WTC11 (cell line): ENCODE results near the gene GIPC2. TPM values are rescaled to one million over a fixed set of nuclear protein-coding genes. Genes with fewer than 3 reads are reported as not detected.

Experiments
- ATAC-seq: fragments of 200-7000 bp; cut with Tn5 transposase; 2 replicates; pipeline ENCODE4 v1.10.0; 2021; ENCODE audit warnings: mild to moderate bottlenecking, moderate library complexity
- CTCF ChIA-PET: fragments of 300-600 bp; sonication (Branson Sonifier 250); formaldehyde crosslinking; loops from one replicate; lab custom pipeline; 2021; ENCODE audit warnings: antibody characterized with exemption; lab: Charles Lee
- POLR2A ChIA-PET: fragments of 350-600 bp; sonication (Branson Sonifier 250); formaldehyde crosslinking; loops from one replicate; lab custom pipeline; 2021; ENCODE audit warnings: antibody characterized with exemption; lab: Charles Lee
- DNase-seq: peaks from one replicate; pipeline ENCODE4 v3.0.0; 2021; ENCODE audit warnings: low spot score
- H3K27ac Mint-ChIP-seq: 2 replicates; pipeline ENCODE4 v1.8.0; 2021; ENCODE audit warnings: mixed read lengths
- H3K27me3 Mint-ChIP-seq: 2 replicates; pipeline ENCODE4 v1.8.0; 2021; ENCODE audit warnings: low read depth, mild to moderate bottlenecking, moderate library complexity, mixed read lengths
- H3K36me3 Mint-ChIP-seq: 2 replicates; pipeline ENCODE4 v1.8.0; 2021; ENCODE audit warnings: mixed read lengths
- H3K4me1 Mint-ChIP-seq: 2 replicates; pipeline ENCODE4 v1.8.0; 2022; ENCODE audit warnings: mixed read lengths
- H3K4me3 Mint-ChIP-seq: 2 replicates; pipeline ENCODE4 v1.8.0; 2021; ENCODE audit warnings: mild to moderate bottlenecking, moderate library complexity, mixed read lengths
- H3K9me3 Mint-ChIP-seq: 2 replicates; pipeline ENCODE4 v1.8.0; 2021; ENCODE audit warnings: mixed read lengths
- CBFB ChIP-seq: sonication (generic); formaldehyde crosslinking; IDR thresholded peaks from 2 replicates; pipeline ENCODE4 v1.8.1; 2022; ENCODE audit warnings: mild to moderate bottlenecking, low read depth, missing genetic modification reagents
- FOXK1 ChIP-seq: sonication (generic); formaldehyde crosslinking; IDR thresholded peaks from 2 replicates; pipeline ENCODE4 v1.8.0; 2022; ENCODE audit warnings: mild to moderate bottlenecking, moderate library complexity, missing genetic modification reagents
- GTF2I ChIP-seq: fragments of 250-450 bp; sonication (Bioruptor Pico); conservative IDR thresholded peaks from 2 replicates; pipeline ENCODE4 v1.4.0; 2021; ENCODE audit warnings: mild to moderate bottlenecking
- HMGA2 ChIP-seq: fragments of 250-450 bp; sonication (Bioruptor Pico); IDR thresholded peaks from 2 replicates; pipeline ENCODE4 v1.4.0; 2021; ENCODE audit warnings: mild to moderate bottlenecking, moderate library complexity
- NR1H2 ChIP-seq: sonication (generic); formaldehyde crosslinking; IDR thresholded peaks from 2 replicates; pipeline ENCODE4 v1.9.0; 2021; ENCODE audit warnings: mild to moderate bottlenecking, moderate library complexity, missing genetic modification reagents
- RELA ChIP-seq: sonication (generic); formaldehyde crosslinking; IDR thresholded peaks from 2 replicates; pipeline ENCODE4 v1.8.1; 2022; ENCODE audit warnings: missing genetic modification reagents, mild to moderate bottlenecking, borderline replicate concordance
- SMAD3 ChIP-seq: sonication (generic); formaldehyde crosslinking; IDR thresholded peaks from 2 replicates; pipeline ENCODE4 v1.8.0; 2022; ENCODE audit warnings: missing genetic modification reagents, mild to moderate bottlenecking, borderline replicate concordance
- TCF7 ChIP-seq: sonication (generic); formaldehyde crosslinking; IDR thresholded peaks from 2 replicates; pipeline ENCODE4 v1.8.0; 2022; ENCODE audit warnings: mild to moderate bottlenecking, low read depth, missing genetic modification reagents, moderate library complexity
- TEAD1 ChIP-seq: sonication (generic); formaldehyde crosslinking; IDR thresholded peaks from 2 replicates; pipeline ENCODE4 v1.8.0; 2022; ENCODE audit warnings: mild to moderate bottlenecking, missing genetic modification reagents
- TEAD4 ChIP-seq: sonication (generic); formaldehyde crosslinking; IDR thresholded peaks from 2 replicates; pipeline ENCODE4 v1.8.0; 2022; ENCODE audit warnings: mild to moderate bottlenecking, missing genetic modification reagents
- TP53 ChIP-seq: sonication (generic); formaldehyde crosslinking; IDR thresholded peaks from 2 replicates; pipeline ENCODE4 v1.8.1; 2023; ENCODE audit warnings: mild to moderate bottlenecking, missing genetic modification reagents
- ZNF121 ChIP-seq: sonication (generic); formaldehyde crosslinking; IDR thresholded peaks from 2 replicates; pipeline ENCODE4 v1.8.0; 2023; ENCODE audit warnings: missing genetic modification reagents
- total RNA-seq: library from RNA; stranded (reverse); gene quantifications from 3 replicates; pipeline ENCODE4 v1.2.3, GENCODE V29; 2021
- TF ChIP-seq, protein P1 (sequence below): fragments of 250-450 bp; sonication (Bioruptor Pico); IDR thresholded peaks from 2 replicates; pipeline ENCODE4 v1.9.0; 2021; ENCODE audit warnings: mild to moderate bottlenecking
- TF ChIP-seq, protein P2 (sequence below): sonication (generic); formaldehyde crosslinking; IDR thresholded peaks from 2 replicates; pipeline ENCODE4 v1.8.1; 2022; ENCODE audit warnings: mild to moderate bottlenecking, moderate library complexity, missing genetic modification reagents
- TF ChIP-seq, protein P3 (sequence below): sonication (generic); formaldehyde crosslinking; IDR thresholded peaks from 2 replicates; pipeline ENCODE4 v1.8.1; 2023; ENCODE audit warnings: mild to moderate bottlenecking, moderate library complexity, missing genetic modification reagents
- TF ChIP-seq, protein P4 (sequence below): sonication (generic); formaldehyde crosslinking; IDR thresholded peaks from 2 replicates; pipeline ENCODE4 v1.8.0; 2022; ENCODE audit warnings: mild to moderate bottlenecking, missing genetic modification reagents
- TF ChIP-seq, protein P5 (sequence below): sonication (generic); formaldehyde crosslinking; IDR thresholded peaks from 2 replicates; pipeline ENCODE4 v1.8.1; 2022; ENCODE audit warnings: mild to moderate bottlenecking, missing genetic modification reagents, moderate library complexity, borderline replicate concordance
- TF ChIP-seq, protein P6 (sequence below): sonication (generic); formaldehyde crosslinking; IDR thresholded peaks from 2 replicates; pipeline ENCODE4 v1.8.0; 2022; ENCODE audit warnings: mild to moderate bottlenecking, missing genetic modification reagents
- TF ChIP-seq, protein P7 (sequence below): sonication (generic); formaldehyde crosslinking; IDR thresholded peaks from 2 replicates; pipeline ENCODE4 v1.8.0; 2023; ENCODE audit warnings: missing genetic modification reagents
- TF ChIP-seq, protein P8 (sequence below): sonication (generic); formaldehyde crosslinking; IDR thresholded peaks from 2 replicates; pipeline ENCODE4 v1.8.1; 2023; ENCODE audit warnings: mild to moderate bottlenecking, missing genetic modification reagents, borderline replicate concordance

GIPC2 gene
- total RNA-seq, 1 experiment from 2014 or later: 0.83 TPM

DNA sequence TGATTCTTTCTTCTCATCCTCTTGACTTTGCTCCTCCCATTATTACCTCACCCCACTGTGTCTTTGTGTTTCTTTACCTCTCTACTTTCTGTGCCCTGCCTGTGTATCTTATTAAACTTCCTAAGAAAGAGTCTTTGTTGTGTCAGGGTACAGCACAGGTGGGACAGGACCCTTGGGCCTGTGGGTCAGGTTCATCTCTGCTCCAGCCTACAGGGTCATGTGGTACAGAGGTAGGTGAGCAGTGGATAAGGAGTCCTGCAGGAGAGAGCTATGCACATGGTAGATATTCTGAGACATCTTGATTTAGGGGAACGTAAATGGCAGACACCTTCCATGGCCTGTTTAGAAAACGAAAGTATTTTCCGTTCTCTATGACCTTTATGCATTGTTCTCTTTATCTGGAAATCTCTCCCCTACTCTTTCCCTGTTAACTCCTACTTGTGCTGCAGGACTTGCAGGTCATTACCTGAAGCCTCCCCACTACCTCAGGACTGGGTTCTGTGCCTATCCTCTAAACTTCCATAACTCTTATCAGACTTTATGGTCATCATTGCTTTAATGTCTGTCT, 9.9 kb downstream of the GIPC2 start:
- H3K27ac Mint-ChIP-seq: no peak overlapping the region
- no peak for ATAC-seq
- no peaks in the 10 kb centered on the region for H3K9me3 Mint-ChIP-seq
- no peaks in the 10 kb centered on the region for H3K27me3 Mint-ChIP-seq
- TF ChIP-seq TP53 (CRISPR knock-in tag): no peak
- TF ChIP-seq ZNF121 (CRISPR knock-in tag): no peak
- TF ChIP-seq, protein P1, sequence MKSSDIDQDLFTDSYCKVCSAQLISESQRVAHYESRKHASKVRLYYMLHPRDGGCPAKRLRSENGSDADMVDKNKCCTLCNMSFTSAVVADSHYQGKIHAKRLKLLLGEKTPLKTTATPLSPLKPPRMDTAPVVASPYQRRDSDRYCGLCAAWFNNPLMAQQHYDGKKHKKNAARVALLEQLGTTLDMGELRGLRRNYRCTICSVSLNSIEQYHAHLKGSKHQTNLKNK: no peak
- TF ChIP-seq NR1H2 (CRISPR knock-in tag): no peak
- TF ChIP-seq CBFB: no peak
- TF ChIP-seq, protein P2, sequence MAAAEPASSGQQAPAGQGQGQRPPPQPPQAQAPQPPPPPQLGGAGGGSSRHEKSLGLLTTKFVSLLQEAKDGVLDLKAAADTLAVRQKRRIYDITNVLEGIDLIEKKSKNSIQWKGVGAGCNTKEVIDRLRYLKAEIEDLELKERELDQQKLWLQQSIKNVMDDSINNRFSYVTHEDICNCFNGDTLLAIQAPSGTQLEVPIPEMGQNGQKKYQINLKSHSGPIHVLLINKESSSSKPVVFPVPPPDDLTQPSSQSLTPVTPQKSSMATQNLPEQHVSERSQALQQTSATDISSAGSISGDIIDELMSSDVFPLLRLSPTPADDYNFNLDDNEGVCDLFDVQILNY: no peak
- no peak for TF ChIP-seq FOXK1
- TF ChIP-seq HMGA2: no peak
- TF ChIP-seq TEAD1 (CRISPR knock-in tag): no peak
- no peak for TF ChIP-seq GTF2I (CRISPR knock-in tag)
- TF ChIP-seq, protein P3, sequence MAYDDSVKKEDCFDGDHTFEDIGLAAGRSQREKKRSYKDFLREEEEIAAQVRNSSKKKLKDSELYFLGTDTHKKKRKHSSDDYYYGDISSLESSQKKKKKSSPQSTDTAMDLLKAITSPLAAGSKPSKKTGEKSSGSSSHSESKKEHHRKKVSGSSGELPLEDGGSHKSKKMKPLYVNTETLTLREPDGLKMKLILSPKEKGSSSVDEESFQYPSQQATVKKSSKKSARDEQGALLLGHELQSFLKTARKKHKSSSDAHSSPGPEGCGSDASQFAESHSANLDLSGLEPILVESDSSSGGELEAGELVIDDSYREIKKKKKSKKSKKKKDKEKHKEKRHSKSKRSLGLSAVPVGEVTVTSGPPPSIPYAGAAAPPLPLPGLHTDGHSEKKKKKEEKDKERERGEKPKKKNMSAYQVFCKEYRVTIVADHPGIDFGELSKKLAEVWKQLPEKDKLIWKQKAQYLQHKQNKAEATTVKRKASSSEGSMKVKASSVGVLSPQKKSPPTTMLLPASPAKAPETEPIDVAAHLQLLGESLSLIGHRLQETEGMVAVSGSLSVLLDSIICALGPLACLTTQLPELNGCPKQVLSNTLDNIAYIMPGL (CRISPR knock-in tag): no peak
- TF ChIP-seq, all 79 proteins: peak for 0
- Mint-ChIP-seq H3K4me3 (no peak overlapping the region), H3K4me1 (peaks cover 8% of the 10 kb centered on the region), H3K36me3 (no peaks in the 10 kb centered on the region)
- POLR2A ChIA-PET: no interaction called here
- CTCF ChIA-PET: no interaction called here
- no peak for DNase-seq

DNA sequence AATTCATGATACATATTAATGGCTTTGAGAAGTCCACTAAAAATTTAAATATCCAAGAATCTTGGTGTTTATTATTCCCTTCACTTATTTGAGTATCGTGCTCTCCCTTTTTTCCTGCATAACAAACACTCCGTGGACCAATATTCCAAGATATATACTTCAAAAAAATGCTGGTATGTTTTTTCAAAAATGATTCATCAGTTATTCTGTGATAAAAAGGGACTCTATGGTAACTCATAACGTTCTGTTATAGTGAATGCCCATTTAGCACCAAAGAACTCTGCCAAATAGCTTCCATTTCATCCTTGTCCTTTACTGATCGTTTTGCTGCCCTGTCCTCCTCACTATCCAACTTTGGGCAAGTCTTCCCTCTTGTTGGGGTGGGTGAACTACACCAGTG, 12.9 kb downstream of the GIPC2 start:
- Mint-ChIP-seq H3K27me3 (no peaks in the 10 kb centered on the region), H3K36me3 (no peaks in the 10 kb centered on the region), H3K27ac (no peak overlapping the region), H3K4me1 (no peaks in the 10 kb centered on the region), H3K4me3 (no peak overlapping the region), H3K9me3 (no peaks in the 10 kb centered on the region)
- ChIA-PET CTCF (no interaction called here), POLR2A (no interaction called here)
- DNase-seq: no peak
- TF ChIP-seq RELA (CRISPR knock-in tag) (no peak), TEAD4 (CRISPR knock-in tag) (no peak), SMAD3 (CRISPR knock-in tag) (no peak), TCF7 (no peak)
- TF ChIP-seq, protein P4, sequence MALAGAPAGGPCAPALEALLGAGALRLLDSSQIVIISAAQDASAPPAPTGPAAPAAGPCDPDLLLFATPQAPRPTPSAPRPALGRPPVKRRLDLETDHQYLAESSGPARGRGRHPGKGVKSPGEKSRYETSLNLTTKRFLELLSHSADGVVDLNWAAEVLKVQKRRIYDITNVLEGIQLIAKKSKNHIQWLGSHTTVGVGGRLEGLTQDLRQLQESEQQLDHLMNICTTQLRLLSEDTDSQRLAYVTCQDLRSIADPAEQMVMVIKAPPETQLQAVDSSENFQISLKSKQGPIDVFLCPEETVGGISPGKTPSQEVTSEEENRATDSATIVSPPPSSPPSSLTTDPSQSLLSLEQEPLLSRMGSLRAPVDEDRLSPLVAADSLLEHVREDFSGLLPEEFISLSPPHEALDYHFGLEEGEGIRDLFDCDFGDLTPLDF: no peak
- TF ChIP-seq, protein P2: no peak
- TF ChIP-seq, protein P5, sequence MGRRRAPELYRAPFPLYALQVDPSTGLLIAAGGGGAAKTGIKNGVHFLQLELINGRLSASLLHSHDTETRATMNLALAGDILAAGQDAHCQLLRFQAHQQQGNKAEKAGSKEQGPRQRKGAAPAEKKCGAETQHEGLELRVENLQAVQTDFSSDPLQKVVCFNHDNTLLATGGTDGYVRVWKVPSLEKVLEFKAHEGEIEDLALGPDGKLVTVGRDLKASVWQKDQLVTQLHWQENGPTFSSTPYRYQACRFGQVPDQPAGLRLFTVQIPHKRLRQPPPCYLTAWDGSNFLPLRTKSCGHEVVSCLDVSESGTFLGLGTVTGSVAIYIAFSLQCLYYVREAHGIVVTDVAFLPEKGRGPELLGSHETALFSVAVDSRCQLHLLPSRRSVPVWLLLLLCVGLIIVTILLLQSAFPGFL (CRISPR knock-in tag): no peak
- TF ChIP-seq, protein P6, sequence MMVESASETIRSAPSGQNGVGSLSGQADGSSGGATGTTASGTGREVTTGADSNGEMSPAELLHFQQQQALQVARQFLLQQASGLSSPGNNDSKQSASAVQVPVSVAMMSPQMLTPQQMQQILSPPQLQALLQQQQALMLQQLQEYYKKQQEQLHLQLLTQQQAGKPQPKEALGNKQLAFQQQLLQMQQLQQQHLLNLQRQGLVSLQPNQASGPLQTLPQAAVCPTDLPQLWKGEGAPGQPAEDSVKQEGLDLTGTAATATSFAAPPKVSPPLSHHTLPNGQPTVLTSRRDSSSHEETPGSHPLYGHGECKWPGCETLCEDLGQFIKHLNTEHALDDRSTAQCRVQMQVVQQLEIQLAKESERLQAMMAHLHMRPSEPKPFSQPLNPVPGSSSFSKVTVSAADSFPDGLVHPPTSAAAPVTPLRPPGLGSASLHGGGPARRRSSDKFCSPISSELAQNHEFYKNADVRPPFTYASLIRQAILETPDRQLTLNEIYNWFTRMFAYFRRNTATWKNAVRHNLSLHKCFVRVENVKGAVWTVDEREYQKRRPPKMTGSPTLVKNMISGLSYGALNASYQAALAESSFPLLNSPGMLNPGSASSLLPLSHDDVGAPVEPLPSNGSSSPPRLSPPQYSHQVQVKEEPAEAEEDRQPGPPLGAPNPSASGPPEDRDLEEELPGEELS: no peak
- TF ChIP-seq, protein P7, sequence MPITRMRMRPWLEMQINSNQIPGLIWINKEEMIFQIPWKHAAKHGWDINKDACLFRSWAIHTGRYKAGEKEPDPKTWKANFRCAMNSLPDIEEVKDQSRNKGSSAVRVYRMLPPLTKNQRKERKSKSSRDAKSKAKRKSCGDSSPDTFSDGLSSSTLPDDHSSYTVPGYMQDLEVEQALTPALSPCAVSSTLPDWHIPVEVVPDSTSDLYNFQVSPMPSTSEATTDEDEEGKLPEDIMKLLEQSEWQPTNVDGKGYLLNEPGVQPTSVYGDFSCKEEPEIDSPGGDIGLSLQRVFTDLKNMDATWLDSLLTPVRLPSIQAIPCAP (CRISPR knock-in tag): no peak
- TF ChIP-seq, protein P8, sequence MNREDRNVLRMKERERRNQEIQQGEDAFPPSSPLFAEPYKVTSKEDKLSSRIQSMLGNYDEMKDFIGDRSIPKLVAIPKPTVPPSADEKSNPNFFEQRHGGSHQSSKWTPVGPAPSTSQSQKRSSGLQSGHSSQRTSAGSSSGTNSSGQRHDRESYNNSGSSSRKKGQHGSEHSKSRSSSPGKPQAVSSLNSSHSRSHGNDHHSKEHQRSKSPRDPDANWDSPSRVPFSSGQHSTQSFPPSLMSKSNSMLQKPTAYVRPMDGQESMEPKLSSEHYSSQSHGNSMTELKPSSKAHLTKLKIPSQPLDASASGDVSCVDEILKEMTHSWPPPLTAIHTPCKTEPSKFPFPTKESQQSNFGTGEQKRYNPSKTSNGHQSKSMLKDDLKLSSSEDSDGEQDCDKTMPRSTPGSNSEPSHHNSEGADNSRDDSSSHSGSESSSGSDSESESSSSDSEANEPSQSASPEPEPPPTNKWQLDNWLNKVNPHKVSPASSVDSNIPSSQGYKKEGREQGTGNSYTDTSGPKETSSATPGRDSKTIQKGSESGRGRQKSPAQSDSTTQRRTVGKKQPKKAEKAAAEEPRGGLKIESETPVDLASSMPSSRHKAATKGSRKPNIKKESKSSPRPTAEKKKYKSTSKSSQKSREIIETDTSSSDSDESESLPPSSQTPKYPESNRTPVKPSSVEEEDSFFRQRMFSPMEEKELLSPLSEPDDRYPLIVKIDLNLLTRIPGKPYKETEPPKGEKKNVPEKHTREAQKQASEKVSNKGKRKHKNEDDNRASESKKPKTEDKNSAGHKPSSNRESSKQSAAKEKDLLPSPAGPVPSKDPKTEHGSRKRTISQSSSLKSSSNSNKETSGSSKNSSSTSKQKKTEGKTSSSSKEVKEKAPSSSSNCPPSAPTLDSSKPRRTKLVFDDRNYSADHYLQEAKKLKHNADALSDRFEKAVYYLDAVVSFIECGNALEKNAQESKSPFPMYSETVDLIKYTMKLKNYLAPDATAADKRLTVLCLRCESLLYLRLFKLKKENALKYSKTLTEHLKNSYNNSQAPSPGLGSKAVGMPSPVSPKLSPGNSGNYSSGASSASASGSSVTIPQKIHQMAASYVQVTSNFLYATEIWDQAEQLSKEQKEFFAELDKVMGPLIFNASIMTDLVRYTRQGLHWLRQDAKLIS: no peak
- ATAC-seq: no peak
